ENCODE measurements around the gene NOL8. TPM values are rescaled to one million over a fixed set of nuclear protein-coding genes. Genes with fewer than 3 reads are reported as not detected.

The NOL8 gene
- total RNA-seq, 1 experiment from 2014 or later, result 30.6 TPM

DNA sequence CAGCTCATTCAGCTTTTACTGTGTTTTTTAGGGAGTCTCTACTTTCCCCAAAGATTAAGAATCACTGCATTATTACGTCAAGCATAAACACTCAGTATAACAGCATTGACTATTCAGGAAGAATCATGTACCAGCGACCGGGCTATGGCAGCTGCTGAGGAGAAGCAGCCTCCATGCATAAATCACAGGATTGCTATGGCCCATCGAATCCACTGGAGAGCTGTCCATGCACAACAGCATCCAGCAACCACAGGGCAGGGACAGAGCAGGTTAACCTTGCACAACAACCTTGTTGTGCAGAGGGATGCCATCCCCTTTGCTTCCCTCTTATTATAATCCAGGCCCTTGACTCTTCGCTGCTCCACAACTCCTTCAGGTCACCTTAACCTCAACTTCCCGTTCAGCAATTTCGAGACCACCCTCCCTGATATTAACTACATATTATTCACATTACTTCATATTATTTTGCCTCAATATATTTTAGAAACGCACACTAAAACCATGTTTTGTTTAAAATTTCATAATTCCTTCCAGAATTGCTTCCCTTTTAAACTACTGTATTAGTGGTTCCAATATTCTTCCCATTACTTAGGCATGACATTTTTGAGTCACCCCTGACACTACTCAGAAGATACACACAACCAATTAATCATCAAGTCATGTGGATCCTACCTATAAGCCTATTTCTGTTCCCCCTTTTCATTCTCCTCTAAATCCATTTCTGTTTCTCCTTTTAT, 32.6 kb downstream of the NOL8 start:
- Histone ChIP-seq H3K4me3 (ENCODE audit: low read depth in 2 of 2, low read length in 2 of 2) (peak overlapping the region; percentile 76 to 97), H3K27me3 (ENCODE audit: control insufficient read depth, insufficient read depth, low read length) (no peaks in the 10 kb centered on the region), H3K36me3 (ENCODE audit: control insufficient read depth, insufficient read depth, low read length) (peaks cover 22% of the 10 kb centered on the region), H3K9me3 (ENCODE audit: control insufficient read depth, insufficient read depth, low read depth, low read length) (no peaks in the 10 kb centered on the region), H3K4me1 (ENCODE audit: control insufficient read depth, insufficient read depth, low read length) (peaks cover 12% of the 10 kb centered on the region), H3K27ac (ENCODE audit: low read length) (peak overlapping the region; percentile 98)
- ChIA-PET POLR2A (no interaction called here), CTCF (no interaction called here)
- no TSS peak for BruUV-seq (replicated peaks)
- in situ Hi-C loops (cut with HindIII; ENCODE audit: low pct_unique_long_range_greater_than_20kb, low sequenced_read_pairs) (no loop called here), intact Hi-C loops (cut with micrococcal nuclease; ENCODE audit: unreplicated experiment) (no loop called here)
- ATAC-seq (no peak), DNase-seq (ENCODE audit: low read depth, low spot score) (no peak)
- no peak for TF ChIP-seq TCF7L2 (IDR thresholded peaks at IDR 0.05; ENCODE audit: low read depth, low read length)
- no peak for TF ChIP-seq POLR2AphosphoS5 (IDR thresholded peaks at IDR 0.05; ENCODE audit: low read depth, low read length)
- TF ChIP-seq SIN3A (IDR thresholded peaks at IDR 0.05; ENCODE audit: borderline replicate concordance, insufficient read depth, low read depth, low read length), result no peak
- TF ChIP-seq, protein P1, sequence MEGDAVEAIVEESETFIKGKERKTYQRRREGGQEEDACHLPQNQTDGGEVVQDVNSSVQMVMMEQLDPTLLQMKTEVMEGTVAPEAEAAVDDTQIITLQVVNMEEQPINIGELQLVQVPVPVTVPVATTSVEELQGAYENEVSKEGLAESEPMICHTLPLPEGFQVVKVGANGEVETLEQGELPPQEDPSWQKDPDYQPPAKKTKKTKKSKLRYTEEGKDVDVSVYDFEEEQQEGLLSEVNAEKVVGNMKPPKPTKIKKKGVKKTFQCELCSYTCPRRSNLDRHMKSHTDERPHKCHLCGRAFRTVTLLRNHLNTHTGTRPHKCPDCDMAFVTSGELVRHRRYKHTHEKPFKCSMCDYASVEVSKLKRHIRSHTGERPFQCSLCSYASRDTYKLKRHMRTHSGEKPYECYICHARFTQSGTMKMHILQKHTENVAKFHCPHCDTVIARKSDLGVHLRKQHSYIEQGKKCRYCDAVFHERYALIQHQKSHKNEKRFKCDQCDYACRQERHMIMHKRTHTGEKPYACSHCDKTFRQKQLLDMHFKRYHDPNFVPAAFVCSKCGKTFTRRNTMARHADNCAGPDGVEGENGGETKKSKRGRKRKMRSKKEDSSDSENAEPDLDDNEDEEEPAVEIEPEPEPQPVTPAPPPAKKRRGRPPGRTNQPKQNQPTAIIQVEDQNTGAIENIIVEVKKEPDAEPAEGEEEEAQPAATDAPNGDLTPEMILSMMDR (IDR thresholded peaks at IDR 0.05), result no peak
- TF ChIP-seq, protein P2, sequence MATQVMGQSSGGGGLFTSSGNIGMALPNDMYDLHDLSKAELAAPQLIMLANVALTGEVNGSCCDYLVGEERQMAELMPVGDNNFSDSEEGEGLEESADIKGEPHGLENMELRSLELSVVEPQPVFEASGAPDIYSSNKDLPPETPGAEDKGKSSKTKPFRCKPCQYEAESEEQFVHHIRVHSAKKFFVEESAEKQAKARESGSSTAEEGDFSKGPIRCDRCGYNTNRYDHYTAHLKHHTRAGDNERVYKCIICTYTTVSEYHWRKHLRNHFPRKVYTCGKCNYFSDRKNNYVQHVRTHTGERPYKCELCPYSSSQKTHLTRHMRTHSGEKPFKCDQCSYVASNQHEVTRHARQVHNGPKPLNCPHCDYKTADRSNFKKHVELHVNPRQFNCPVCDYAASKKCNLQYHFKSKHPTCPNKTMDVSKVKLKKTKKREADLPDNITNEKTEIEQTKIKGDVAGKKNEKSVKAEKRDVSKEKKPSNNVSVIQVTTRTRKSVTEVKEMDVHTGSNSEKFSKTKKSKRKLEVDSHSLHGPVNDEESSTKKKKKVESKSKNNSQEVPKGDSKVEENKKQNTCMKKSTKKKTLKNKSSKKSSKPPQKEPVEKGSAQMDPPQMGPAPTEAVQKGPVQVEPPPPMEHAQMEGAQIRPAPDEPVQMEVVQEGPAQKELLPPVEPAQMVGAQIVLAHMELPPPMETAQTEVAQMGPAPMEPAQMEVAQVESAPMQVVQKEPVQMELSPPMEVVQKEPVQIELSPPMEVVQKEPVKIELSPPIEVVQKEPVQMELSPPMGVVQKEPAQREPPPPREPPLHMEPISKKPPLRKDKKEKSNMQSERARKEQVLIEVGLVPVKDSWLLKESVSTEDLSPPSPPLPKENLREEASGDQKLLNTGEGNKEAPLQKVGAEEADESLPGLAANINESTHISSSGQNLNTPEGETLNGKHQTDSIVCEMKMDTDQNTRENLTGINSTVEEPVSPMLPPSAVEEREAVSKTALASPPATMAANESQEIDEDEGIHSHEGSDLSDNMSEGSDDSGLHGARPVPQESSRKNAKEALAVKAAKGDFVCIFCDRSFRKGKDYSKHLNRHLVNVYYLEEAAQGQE (IDR thresholded peaks at IDR 0.05; ENCODE audit: insufficient read depth in 1 of 2, low read depth in 2 of 2, low read length in 1 of 2), result no peak

DNA sequence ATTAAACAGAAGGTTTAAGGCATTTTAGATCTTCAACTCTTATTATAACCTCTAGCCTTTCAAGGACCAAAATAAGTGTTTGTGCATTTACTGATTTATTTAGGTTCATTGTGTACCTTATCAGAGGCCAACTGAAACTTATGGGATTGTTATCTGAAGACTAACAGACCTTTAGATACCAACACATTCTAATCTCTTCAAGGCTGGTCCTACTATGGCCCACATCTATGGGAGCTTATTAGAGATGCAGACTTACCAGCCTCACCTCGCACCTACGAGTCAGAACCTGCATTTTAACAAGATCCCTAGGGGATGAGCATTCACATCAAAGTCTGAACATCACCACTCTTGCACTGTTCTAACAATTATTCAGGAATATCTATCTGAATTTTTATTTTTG, 33.6 kb downstream of the NOL8 start:
- Histone ChIP-seq H3K9me3 (ENCODE audit: control insufficient read depth, insufficient read depth, low read depth, low read length) (no peaks in the 10 kb centered on the region), H3K27ac (ENCODE audit: low read length) (no peak overlapping the region), H3K27me3 (ENCODE audit: control insufficient read depth, insufficient read depth, low read length) (no peaks in the 10 kb centered on the region), H3K4me3 (ENCODE audit: low read depth in 2 of 2, low read length in 2 of 2) (peak overlapping the region; percentile 76 to 97), H3K36me3 (ENCODE audit: control insufficient read depth, insufficient read depth, low read length) (peaks cover 23% of the 10 kb centered on the region), H3K4me1 (ENCODE audit: control insufficient read depth, insufficient read depth, low read length) (peaks cover 12% of the 10 kb centered on the region)
- ATAC-seq (no peak), DNase-seq (ENCODE audit: low read depth, low spot score) (no peak)
- POLR2A ChIA-PET, result interaction anchor here (0.6 kb wide), 1 partner anchor 534 kb away, joined by 4 read pairs; no protein-coding TSS in a partner anchor
- BruUV-seq (replicated peaks), result no TSS peak
- CTCF ChIA-PET, result no interaction called here
- in situ Hi-C loops (cut with HindIII; ENCODE audit: low pct_unique_long_range_greater_than_20kb, low sequenced_read_pairs), result no loop called here
- intact Hi-C loops (cut with micrococcal nuclease; ENCODE audit: unreplicated experiment), result no loop called here
- TF ChIP-seq, protein P1 (IDR thresholded peaks at IDR 0.05), result no peak
- TF ChIP-seq SIN3A (IDR thresholded peaks at IDR 0.05; ENCODE audit: borderline replicate concordance, insufficient read depth, low read depth, low read length), result no peak
- no peak for TF ChIP-seq POLR2AphosphoS5 (IDR thresholded peaks at IDR 0.05; ENCODE audit: low read depth, low read length)
- no peak for TF ChIP-seq TCF7L2 (IDR thresholded peaks at IDR 0.05; ENCODE audit: low read depth, low read length)
- TF ChIP-seq, protein P2 (IDR thresholded peaks at IDR 0.05; ENCODE audit: insufficient read depth in 1 of 2, low read depth in 2 of 2, low read length in 1 of 2), result no peak

Measured in Panc1 (cell line).